WTC11 (cell line): ENCODE data around the gene IL1RAP.

ENCODE experiments used
- ATF3 ChIP-seq: sonication (generic); formaldehyde crosslinking; conservative IDR thresholded peaks from 2 replicates; pipeline ENCODE4 v1.8.1; 2022; ENCODE audit warnings: mild to moderate bottlenecking, missing genetic modification reagents
- CTCF ChIP-seq: fragments of 200-600 bp; IDR thresholded peaks from 2 replicates; pipeline ENCODE4 v1.8.0; 2022; ENCODE audit warnings: antibody characterized with exemption
- FOXK1 ChIP-seq: sonication (generic); formaldehyde crosslinking; IDR thresholded peaks from 2 replicates; pipeline ENCODE4 v1.8.0; 2022; ENCODE audit warnings: mild to moderate bottlenecking, moderate library complexity, missing genetic modification reagents
- PRDM15 ChIP-seq: sonication (generic); formaldehyde crosslinking; IDR thresholded peaks from 2 replicates; pipeline ENCODE4 v1.8.0; 2022; ENCODE audit warnings: missing genetic modification reagents
- SMAD3 ChIP-seq: sonication (generic); formaldehyde crosslinking; IDR thresholded peaks from 2 replicates; pipeline ENCODE4 v1.8.0; 2022; ENCODE audit warnings: missing genetic modification reagents, mild to moderate bottlenecking, borderline replicate concordance
- TEAD4 ChIP-seq: sonication (generic); formaldehyde crosslinking; IDR thresholded peaks from 2 replicates; pipeline ENCODE4 v1.8.0; 2022; ENCODE audit warnings: mild to moderate bottlenecking, missing genetic modification reagents
- ZNF232 ChIP-seq: sonication (generic); formaldehyde crosslinking; IDR thresholded peaks from 2 replicates; pipeline ENCODE4 v1.8.0; 2022; ENCODE audit warnings: mild to moderate bottlenecking, missing genetic modification reagents

- TF ChIP-seq FOXK1 (CRISPR knock-in tag) (no peak), CTCF (no peak), ATF3 (CRISPR knock-in tag) (no peak), ZNF232 (CRISPR knock-in tag) (no peak), SMAD3 (CRISPR knock-in tag) (no peak), PRDM15 (CRISPR knock-in tag) (no peak), TEAD4 (CRISPR knock-in tag) (no peak)
Measured at GRCh38 chr3:190481779-190482178, 32.1 kb upstream of the IL1RAP start.
